Panc1 (cell line): ENCODE measurements around the gene RASSF7. TPM values are rescaled to one million over a fixed set of nuclear protein-coding genes. Genes with fewer than 3 reads are reported as not detected.

Source experiments
- ATAC-seq: fragments of 200-7000 bp; cut with Tn5 transposase; 2 replicates; pipeline ENCODE4 v1.9.1; 2020; ENCODE audit warnings: mild to moderate bottlenecking, moderate library complexity
- BruUV-seq: library from RNA; stranded (reverse); fragments of 400-500 nt; replicated peaks from 2 replicates; lab custom pipeline; 2021; lab: Mats Ljungman, UMichigan
- CTCF ChIA-PET: fragments of 300-600 bp; sonication (Branson Sonifier 250); formaldehyde crosslinking; loops from one replicate; lab custom pipeline; 2022; ENCODE audit warnings: antibody characterized with exemption; lab: Charles Lee
- POLR2A ChIA-PET: fragments of 300-600 bp; sonication (Branson Sonifier 250); formaldehyde crosslinking; loops from one replicate; lab custom pipeline; 2022; ENCODE audit warnings: antibody characterized with exemption; lab: Charles Lee
- DNase-seq: peaks from one replicate; pipeline ENCODE4 v3.0.0-alpha.2; 2010; ENCODE audit warnings: low read depth, low spot score
- H3K27ac ChIP-seq: 2 replicates; pipeline ENCODE4 v1.5.1; 2011; ENCODE audit warnings: mild to moderate bottlenecking, low read length, inconsistent platforms
- H3K27me3 ChIP-seq: fragments of 200-500 bp; sonication (Bioruptor generic); 2 replicates; pipeline ENCODE4 v1.6.0; 2014; ENCODE audit warnings: low read length, inconsistent platforms; ENCODE audit not compliant: control insufficient read depth, insufficient read depth
- H3K36me3 ChIP-seq: fragments of 200-500 bp; sonication (Bioruptor generic); 2 replicates; pipeline ENCODE4 v1.5.1; 2014; ENCODE audit warnings: inconsistent platforms, mild to moderate bottlenecking, low read length, moderate library complexity; ENCODE audit not compliant: control insufficient read depth, insufficient read depth
- H3K4me1 ChIP-seq: 2 replicates; pipeline ENCODE4 v1.5.1; 2011; ENCODE audit warnings: inconsistent platforms, mild to moderate bottlenecking, low read length, moderate library complexity; ENCODE audit not compliant: control insufficient read depth, insufficient read depth
- H3K4me3 ChIP-seq, 2 experiments: 2 replicates each; pipeline ENCODE4 v1.5.1; 2011 to 2012; ENCODE audit warnings: low read depth in 2 of 2, low read length in 2 of 2, mild to moderate bottlenecking in 2 of 2, inconsistent platforms in 1 of 2, moderate library complexity in 1 of 2
- H3K9me3 ChIP-seq: fragments of 200-500 bp; sonication (Bioruptor generic); 2 replicates; pipeline ENCODE4 v1.5.1; 2014; ENCODE audit warnings: low read depth, mild to moderate bottlenecking, inconsistent platforms, low read length, moderate library complexity; ENCODE audit not compliant: control insufficient read depth, insufficient read depth
- CTCF ChIP-seq: fragments of 450-650 bp; IDR thresholded peaks from 2 replicates; pipeline ENCODE4 v1.5.1; 2017; ENCODE audit warnings: mild to moderate bottlenecking
- POLR2AphosphoS5 ChIP-seq: IDR thresholded peaks from 2 replicates; pipeline ENCODE4 v1.6.1; 2012; ENCODE audit warnings: mild to moderate bottlenecking, low read depth, low read length, moderate library complexity
- REST ChIP-seq, 2 experiments: IDR thresholded peaks; 2 replicates each; pipeline ENCODE4 v1.6.1; 2011 to 2012; ENCODE audit warnings: low read depth in 2 of 2, control low read depth in 1 of 2, low read length in 1 of 2, mild to moderate bottlenecking in 1 of 2, moderate library complexity in 1 of 2; ENCODE audit not compliant: insufficient read depth in 1 of 2
- SIN3A ChIP-seq: IDR thresholded peaks from 2 replicates; pipeline ENCODE4 v1.6.1; 2012; ENCODE audit warnings: low read depth, mild to moderate bottlenecking, low read length, moderate library complexity, borderline replicate concordance; ENCODE audit not compliant: insufficient read depth
- TCF7L2 ChIP-seq: IDR thresholded peaks from 2 replicates; pipeline ENCODE4 v1.6.1; 2011; ENCODE audit warnings: mild to moderate bottlenecking, low read depth, low read length, inconsistent platforms
- in situ Hi-C: cut with HindIII; loops from 2 replicates; pipeline ENCODE4 v1.10.0; 2016; ENCODE audit warnings: low sequenced_read_pairs, low pct_unique_long_range_greater_than_20kb
- intact Hi-C: fragments of 100-400 bp; cut with micrococcal nuclease; formaldehyde crosslinking; loops from one replicate; pipeline ENCODE4 v1.10.0; 2022; ENCODE audit not compliant: unreplicated experiment
- total RNA-seq: library from RNA; stranded (reverse); gene quantifications from one replicate; pipeline ENCODE4 v1.2.1, GENCODE V29; 2021; ENCODE audit not compliant: unreplicated experiment

RASSF7 gene
- total RNA-seq, 1 experiment from 2014 or later = 81.8 TPM

- CTCF ChIA-PET = no interaction called here
- DNase-seq (no peak), ATAC-seq (no peak)
- no peaks in the 10 kb centered on the region for H3K9me3 ChIP-seq
- no peak for TF ChIP-seq SIN3A
- TF ChIP-seq TCF7L2 = no peak
- TF ChIP-seq CTCF = no peak
- no peak for TF ChIP-seq REST (IDR thresholded peaks at IDR 0.05; ENCODE audit: insufficient read depth in 1 of 2, low read depth in 2 of 2, low read length in 1 of 2)
- TF ChIP-seq POLR2AphosphoS5 = no peak
- peak overlapping the region; percentile 61 to 62; a peak in 3 of 4 replicates for H3K4me3 ChIP-seq
- in situ Hi-C loops (no loop called here), intact Hi-C loops (no loop called here)
- no TSS peak for BruUV-seq
- H3K27me3 ChIP-seq = no peaks in the 10 kb centered on the region
- peaks cover 39% of the 10 kb centered on the region for H3K4me1 ChIP-seq
- POLR2A ChIA-PET = no interaction called here
- no peaks in the 10 kb centered on the region for H3K36me3 ChIP-seq
- peak overlapping the region; percentile 77; the same call in 1 of the 2 replicates for H3K27ac ChIP-seq
Measured at GRCh38 chr11:567011-567628, 6.3 kb downstream of the RASSF7 start.

GRCh38 chr11:567629-568292 is 7.0 kb downstream of the RASSF7 start:
- DNase-seq (no peak), ATAC-seq (peak; percentile 25)
- Histone ChIP-seq H3K9me3 (no peaks in the 10 kb centered on the region), H3K4me3 (peak overlapping the region; percentile 61 to 62), H3K4me1 (peaks cover 34% of the 10 kb centered on the region), H3K27ac (peak overlapping the region; percentile 77), H3K36me3 (no peaks in the 10 kb centered on the region), H3K27me3 (no peaks in the 10 kb centered on the region)
- intact Hi-C loops (no loop called here), in situ Hi-C loops (no loop called here)
- POLR2A ChIA-PET = no interaction called here
- CTCF ChIA-PET = interaction anchor here (0.6 kb wide), 1 partner anchor 18 kb away, joined by 10 read pairs; no protein-coding TSS in a partner anchor
- BruUV-seq = TSS peak; percentile 90
- no peak for TF ChIP-seq TCF7L2
- no peak for TF ChIP-seq CTCF
- TF ChIP-seq REST (IDR thresholded peaks at IDR 0.05; ENCODE audit: insufficient read depth in 1 of 2, low read depth in 2 of 2, low read length in 1 of 2) = no peak
- no peak for TF ChIP-seq POLR2AphosphoS5
- no peak for TF ChIP-seq SIN3A
